ENCODE measurements around the gene MYO10. TPM values are rescaled to one million over a fixed set of nuclear protein-coding genes. Genes with fewer than 3 reads are reported as not detected.

Gene MYO10
- total RNA-seq, 1 experiment from 2014 or later: 71.9 TPM

DNA sequence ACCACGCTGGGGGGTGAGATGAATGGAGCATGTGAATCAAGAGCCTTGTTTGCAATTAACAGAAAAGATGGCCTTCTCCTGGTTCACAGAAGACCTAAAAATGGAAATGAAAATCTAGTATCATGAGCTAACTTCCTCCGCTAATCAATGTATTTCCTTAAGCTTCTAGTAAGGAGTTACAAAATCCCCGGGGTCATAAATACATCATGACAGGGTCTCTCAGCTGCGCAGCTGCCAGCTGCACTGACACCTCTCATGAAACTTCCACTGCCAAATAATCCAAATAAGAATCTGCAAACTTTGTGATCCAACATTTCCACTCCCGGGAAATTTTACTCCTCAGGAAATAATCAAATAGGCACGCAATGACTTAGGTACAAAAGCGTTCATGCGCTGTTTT lies 11.9 kb downstream of the MYO10 start:
- POLR2A ChIA-PET: interaction anchor here (0.6 kb wide), 1 partner anchor 12 kb away, joined by 6 read pairs; the partner anchor contains the start of gene MYO10
- BruUV-seq (replicated peaks): no TSS peak
- Histone ChIP-seq H3K36me3 (ENCODE audit: control insufficient read depth, insufficient read depth, low read length) (no peaks in the 10 kb centered on the region), H3K27ac (ENCODE audit: low read length) (peak overlapping the region; percentile 53), H3K27me3 (ENCODE audit: control insufficient read depth, insufficient read depth, low read length) (no peaks in the 10 kb centered on the region), H3K4me1 (ENCODE audit: control insufficient read depth, insufficient read depth, low read length) (peaks cover 35% of the 10 kb centered on the region), H3K4me3 (ENCODE audit: low read depth in 2 of 2, low read length in 2 of 2) (no peak overlapping the region), H3K9me3 (ENCODE audit: control insufficient read depth, insufficient read depth, low read depth, low read length) (no peaks in the 10 kb centered on the region)
- intact Hi-C loops (cut with micrococcal nuclease; ENCODE audit: unreplicated experiment): no loop called here
- ATAC-seq (no peak), DNase-seq (ENCODE audit: low read depth, low spot score) (no peak)
- TF ChIP-seq POLR2AphosphoS5 (IDR thresholded peaks at IDR 0.05; ENCODE audit: low read depth, low read length): no peak
- TF ChIP-seq, protein P1, sequence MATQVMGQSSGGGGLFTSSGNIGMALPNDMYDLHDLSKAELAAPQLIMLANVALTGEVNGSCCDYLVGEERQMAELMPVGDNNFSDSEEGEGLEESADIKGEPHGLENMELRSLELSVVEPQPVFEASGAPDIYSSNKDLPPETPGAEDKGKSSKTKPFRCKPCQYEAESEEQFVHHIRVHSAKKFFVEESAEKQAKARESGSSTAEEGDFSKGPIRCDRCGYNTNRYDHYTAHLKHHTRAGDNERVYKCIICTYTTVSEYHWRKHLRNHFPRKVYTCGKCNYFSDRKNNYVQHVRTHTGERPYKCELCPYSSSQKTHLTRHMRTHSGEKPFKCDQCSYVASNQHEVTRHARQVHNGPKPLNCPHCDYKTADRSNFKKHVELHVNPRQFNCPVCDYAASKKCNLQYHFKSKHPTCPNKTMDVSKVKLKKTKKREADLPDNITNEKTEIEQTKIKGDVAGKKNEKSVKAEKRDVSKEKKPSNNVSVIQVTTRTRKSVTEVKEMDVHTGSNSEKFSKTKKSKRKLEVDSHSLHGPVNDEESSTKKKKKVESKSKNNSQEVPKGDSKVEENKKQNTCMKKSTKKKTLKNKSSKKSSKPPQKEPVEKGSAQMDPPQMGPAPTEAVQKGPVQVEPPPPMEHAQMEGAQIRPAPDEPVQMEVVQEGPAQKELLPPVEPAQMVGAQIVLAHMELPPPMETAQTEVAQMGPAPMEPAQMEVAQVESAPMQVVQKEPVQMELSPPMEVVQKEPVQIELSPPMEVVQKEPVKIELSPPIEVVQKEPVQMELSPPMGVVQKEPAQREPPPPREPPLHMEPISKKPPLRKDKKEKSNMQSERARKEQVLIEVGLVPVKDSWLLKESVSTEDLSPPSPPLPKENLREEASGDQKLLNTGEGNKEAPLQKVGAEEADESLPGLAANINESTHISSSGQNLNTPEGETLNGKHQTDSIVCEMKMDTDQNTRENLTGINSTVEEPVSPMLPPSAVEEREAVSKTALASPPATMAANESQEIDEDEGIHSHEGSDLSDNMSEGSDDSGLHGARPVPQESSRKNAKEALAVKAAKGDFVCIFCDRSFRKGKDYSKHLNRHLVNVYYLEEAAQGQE (IDR thresholded peaks at IDR 0.05; ENCODE audit: insufficient read depth in 1 of 2, low read depth in 2 of 2, low read length in 1 of 2): no peak
- TF ChIP-seq SIN3A (IDR thresholded peaks at IDR 0.05; ENCODE audit: borderline replicate concordance, insufficient read depth, low read depth, low read length): no peak
- TF ChIP-seq, protein P2, sequence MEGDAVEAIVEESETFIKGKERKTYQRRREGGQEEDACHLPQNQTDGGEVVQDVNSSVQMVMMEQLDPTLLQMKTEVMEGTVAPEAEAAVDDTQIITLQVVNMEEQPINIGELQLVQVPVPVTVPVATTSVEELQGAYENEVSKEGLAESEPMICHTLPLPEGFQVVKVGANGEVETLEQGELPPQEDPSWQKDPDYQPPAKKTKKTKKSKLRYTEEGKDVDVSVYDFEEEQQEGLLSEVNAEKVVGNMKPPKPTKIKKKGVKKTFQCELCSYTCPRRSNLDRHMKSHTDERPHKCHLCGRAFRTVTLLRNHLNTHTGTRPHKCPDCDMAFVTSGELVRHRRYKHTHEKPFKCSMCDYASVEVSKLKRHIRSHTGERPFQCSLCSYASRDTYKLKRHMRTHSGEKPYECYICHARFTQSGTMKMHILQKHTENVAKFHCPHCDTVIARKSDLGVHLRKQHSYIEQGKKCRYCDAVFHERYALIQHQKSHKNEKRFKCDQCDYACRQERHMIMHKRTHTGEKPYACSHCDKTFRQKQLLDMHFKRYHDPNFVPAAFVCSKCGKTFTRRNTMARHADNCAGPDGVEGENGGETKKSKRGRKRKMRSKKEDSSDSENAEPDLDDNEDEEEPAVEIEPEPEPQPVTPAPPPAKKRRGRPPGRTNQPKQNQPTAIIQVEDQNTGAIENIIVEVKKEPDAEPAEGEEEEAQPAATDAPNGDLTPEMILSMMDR (IDR thresholded peaks at IDR 0.05): no peak
- no peak for TF ChIP-seq TCF7L2 (IDR thresholded peaks at IDR 0.05; ENCODE audit: low read depth, low read length)
- CTCF ChIA-PET: no interaction called here
- in situ Hi-C loops (cut with HindIII; ENCODE audit: low pct_unique_long_range_greater_than_20kb, low sequenced_read_pairs): no loop called here

DNA sequence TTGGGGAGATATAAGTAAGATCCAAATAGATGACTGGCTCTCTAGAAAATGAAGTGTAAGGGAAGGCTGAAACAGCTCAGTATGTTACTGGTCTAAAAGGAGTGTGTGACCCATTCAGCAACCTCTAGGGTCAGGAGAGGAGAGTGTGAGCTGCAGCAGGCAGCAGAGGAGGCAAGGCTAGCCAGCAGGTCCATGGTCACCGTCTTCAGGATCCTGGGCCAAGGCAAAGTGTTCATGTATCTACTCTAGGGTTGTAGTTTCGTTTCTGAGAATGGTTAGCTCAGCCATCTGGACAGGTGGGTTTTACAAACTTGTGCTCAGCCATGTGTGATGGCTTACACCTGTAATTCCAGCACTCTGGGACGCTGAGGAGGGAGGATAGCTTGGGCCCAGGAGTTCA lies 13.7 kb downstream of the MYO10 start:
- TF ChIP-seq POLR2AphosphoS5 (IDR thresholded peaks at IDR 0.05; ENCODE audit: low read depth, low read length) (no peak), SIN3A (IDR thresholded peaks at IDR 0.05; ENCODE audit: borderline replicate concordance, insufficient read depth, low read depth, low read length) (no peak), TCF7L2 (IDR thresholded peaks at IDR 0.05; ENCODE audit: low read depth, low read length) (no peak)
- TF ChIP-seq, protein P1 (IDR thresholded peaks at IDR 0.05; ENCODE audit: insufficient read depth in 1 of 2, low read depth in 2 of 2, low read length in 1 of 2): no peak
- TF ChIP-seq, protein P2 (IDR thresholded peaks at IDR 0.05): no peak
- no peak overlapping the region for H3K4me3 ChIP-seq (ENCODE audit: low read depth in 2 of 2, low read length in 2 of 2)
- H3K4me1 ChIP-seq (ENCODE audit: control insufficient read depth, insufficient read depth, low read length): peaks cover 47% of the 10 kb centered on the region
- in situ Hi-C loops (cut with HindIII; ENCODE audit: low pct_unique_long_range_greater_than_20kb, low sequenced_read_pairs) (no loop called here), intact Hi-C loops (cut with micrococcal nuclease; ENCODE audit: unreplicated experiment) (no loop called here)
- no peaks in the 10 kb centered on the region for H3K27me3 ChIP-seq (ENCODE audit: control insufficient read depth, insufficient read depth, low read length)
- CTCF ChIA-PET: interaction anchor here (0.7 kb wide), 1 partner anchor 27 kb away, joined by 4 read pairs; no protein-coding TSS in a partner anchor
- peak overlapping the region; percentile 36 for H3K27ac ChIP-seq (ENCODE audit: low read length)
- H3K36me3 ChIP-seq (ENCODE audit: control insufficient read depth, insufficient read depth, low read length): no peaks in the 10 kb centered on the region
- POLR2A ChIA-PET: interaction anchor here (0.6 to 0.7 kb wide), 2 partner anchors 22 to 206 kb away, joined by 3 read pairs; no protein-coding TSS in a partner anchor
- DNase-seq (ENCODE audit: low read depth, low spot score) (no peak), ATAC-seq (peak; percentile 58)
- no peaks in the 10 kb centered on the region for H3K9me3 ChIP-seq (ENCODE audit: control insufficient read depth, insufficient read depth, low read depth, low read length)
- BruUV-seq (replicated peaks): no TSS peak

Measured in Panc1 (cell line).